K562 (cell line): ENCODE data around the gene TPRG1L. TPM values are rescaled to one million over a fixed set of nuclear protein-coding genes. Genes with fewer than 3 reads are reported as not detected.

Experiments used
- ATF7 ChIP-seq: fragments of 450-650 bp; IDR thresholded peaks from 2 replicates; pipeline ENCODE4 v1.7.1; 2014; ENCODE audit warnings: mild to moderate bottlenecking, moderate library complexity
- CBX3 ChIP-seq, 2 experiments: IDR thresholded peaks; 1 replicate in 1 of 2; 2 replicates in 1 of 2; pipeline ENCODE4 v1.6.1; 2012; ENCODE audit warnings: inconsistent platforms in 2 of 2, low read length in 2 of 2, borderline replicate concordance in 1 of 2, control low read depth in 1 of 2
- CREM ChIP-seq: IDR thresholded peaks from 2 replicates; pipeline ENCODE4 v1.6.1; 2014; ENCODE audit warnings: antibody characterized with exemption, low read depth
- FOXJ2 ChIP-seq: fragments of 200-800 bp; sonication (Bioruptor generic); IDR thresholded peaks from 2 replicates; pipeline ENCODE4 v1.6.1; 2016; ENCODE audit warnings: missing genetic modification characterization, missing compliant biosample characterization
- POLR2AphosphoS2 ChIP-seq: IDR thresholded peaks from 2 replicates; pipeline ENCODE4 v1.6.1; 2012; ENCODE audit warnings: low read length, improper control_type of control experiment
- RFX1 ChIP-seq: fragments of 450-650 bp; IDR thresholded peaks from 2 replicates; pipeline ENCODE4 v1.6.1; 2016; ENCODE audit warnings: mild to moderate bottlenecking, moderate library complexity
- RREB1 ChIP-seq: fragments of 250-450 bp; sonication (Bioruptor Pico); IDR thresholded peaks from 2 replicates; pipeline ENCODE4 v1.4.0; 2020
- ZNF174 ChIP-seq: fragments of 250-450 bp; sonication (Bioruptor Pico); IDR thresholded peaks from 2 replicates; pipeline ENCODE4 v1.4.0; 2020; ENCODE audit warnings: mild to moderate bottlenecking
- ZNF589 ChIP-seq: fragments of 200-800 bp; sonication (Bioruptor generic); IDR thresholded peaks from 2 replicates; pipeline ENCODE4 v1.6.1; 2016; ENCODE audit warnings: low read depth, missing genetic modification characterization, missing compliant biosample characterization
- polyA plus RNA-seq, 8 experiments: library from polyadenylated mRNA; depleted of rRNA in 4 of 8; stranded (reverse) in 5 of 8; unstranded in 3 of 8; fragments of >200 nt; fragmentation: Nextera tagmentation in 2 of 8; fragmentation: Illumina TruSeq in 1 of 8; extraction: Ambion mirVana in 2 of 8; extraction: Trizol in 1 of 8; gene quantifications; 2 replicates each; pipeline versions ENCODE4 v1.2.1 to v1.2.3, GENCODE V29; 2011 to 2014; ENCODE audit warnings: inconsistent platforms in 1 of 8, missing spikeins in 1 of 8
- total RNA-seq, 7 experiments: library from RNA; depleted of rRNA in 6 of 7; stranded (reverse); fragments of >200 nt in 6 of 7; fragmentation: Illumina TruSeq in 2 of 7; extraction: Trizol in 2 of 7; gene quantifications; 2 replicates each; pipeline versions ENCODE4 v1.2.1 to v1.2.3, GENCODE V29; 2011 to 2021; ENCODE audit warnings: low replicate concordance in 1 of 7
- TF ChIP-seq, protein P1 (sequence below): fragments of 450-650 bp; IDR thresholded peaks from 2 replicates; pipeline ENCODE4 v1.6.1; 2016; ENCODE audit warnings: low read depth, mild to moderate bottlenecking, moderate library complexity

TPRG1L gene
- total and polyA plus RNA-seq, 9 of the 15 experiments (the other 6 are each of a cell fraction or from before 2014, with no cell fraction given) = 1.6 to 11.0 (median 6.2) TPM

- TF ChIP-seq, protein P1, sequence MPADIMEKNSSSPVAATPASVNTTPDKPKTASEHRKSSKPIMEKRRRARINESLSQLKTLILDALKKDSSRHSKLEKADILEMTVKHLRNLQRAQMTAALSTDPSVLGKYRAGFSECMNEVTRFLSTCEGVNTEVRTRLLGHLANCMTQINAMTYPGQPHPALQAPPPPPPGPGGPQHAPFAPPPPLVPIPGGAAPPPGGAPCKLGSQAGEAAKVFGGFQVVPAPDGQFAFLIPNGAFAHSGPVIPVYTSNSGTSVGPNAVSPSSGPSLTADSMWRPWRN = no peak
- no peak for TF ChIP-seq RFX1
- no peak for TF ChIP-seq RREB1
- TF ChIP-seq CBX3 (IDR thresholded peaks at IDR 0.05; ENCODE audit: borderline replicate concordance in 1 of 2, low read length in 2 of 2) = no peak
- no peak for TF ChIP-seq FOXJ2 (tag)
- no peak for TF ChIP-seq ZNF589 (CRISPR knock-in tag)
- no peak for TF ChIP-seq CREM
- no peak for TF ChIP-seq POLR2AphosphoS2
- no peak for TF ChIP-seq ATF7
- no peak for TF ChIP-seq ZNF174
- TF ChIP-seq, all 486 proteins: peak for 0
These were observed 46.4 kb upstream of the TPRG1L start (continued) for GRCh38 chr1:3578433-3578805.
